GM23338 (cell line): ENCODE measurements around the gene MICAL3. TPM values are rescaled to one million over a fixed set of nuclear protein-coding genes. Genes with fewer than 3 reads are reported as not detected.

Source experiments
- ATAC-seq: fragments of 200-7000 bp; cut with Tn5 transposase; 3 replicates; pipeline ENCODE4 v1.9.1; 2020
- DNase-seq: peaks from one replicate; pipeline ENCODE4 v3.0.0-alpha.2; 2015; ENCODE audit warnings: low spot score
- H2AFZ ChIP-seq: fragments of 200-600 bp; sonication (generic); 2 replicates; pipeline ENCODE4 v1.8.0; 2016; ENCODE audit warnings: antibody characterized with exemption, mild to moderate bottlenecking, moderate library complexity
- H3F3A ChIP-seq: fragments of 200-600 bp; sonication (generic); replicated peaks from 2 replicates; pipeline ENCODE4 v1.8.0; 2017; ENCODE audit warnings: antibody characterized with exemption, mixed run types, low read depth
- H3K27ac ChIP-seq: fragments of 200-600 bp; sonication (generic); 2 replicates; pipeline ENCODE4 v1.6.1; 2016; ENCODE audit warnings: low read depth
- H3K27me3 ChIP-seq: fragments of 200-600 bp; sonication (generic); 2 replicates; pipeline ENCODE4 v1.8.0; 2016; ENCODE audit warnings: mild to moderate bottlenecking, mixed run types, moderate library complexity; ENCODE audit not compliant: insufficient read depth
- H3K36me3 ChIP-seq: fragments of 200-600 bp; sonication (generic); 2 replicates; pipeline ENCODE4 v1.8.0; 2016; ENCODE audit warnings: mild to moderate bottlenecking; ENCODE audit not compliant: insufficient read depth
- H3K4me1 ChIP-seq: fragments of 200-600 bp; sonication (generic); 2 replicates; pipeline ENCODE4 v1.8.0; 2016; ENCODE audit warnings: mild to moderate bottlenecking, moderate library complexity; ENCODE audit not compliant: insufficient read depth
- H3K4me2 ChIP-seq: fragments of 200-600 bp; sonication (generic); 2 replicates; pipeline ENCODE4 v1.7.1; 2017; ENCODE audit warnings: mixed run types
- H3K4me3 ChIP-seq: fragments of 200-600 bp; sonication (generic); 2 replicates; pipeline ENCODE4 v1.6.1; 2016; ENCODE audit warnings: mixed run types
- H3K79me2 ChIP-seq: fragments of 200-600 bp; sonication (generic); replicated peaks from 2 replicates; pipeline ENCODE4 v1.8.0; 2017; ENCODE audit warnings: mild to moderate bottlenecking; ENCODE audit not compliant: insufficient read depth
- H3K9me2 ChIP-seq: fragments of 200-600 bp; sonication (generic); 2 replicates; pipeline ENCODE4 v1.8.0; 2017; ENCODE audit not compliant: insufficient read depth
- H4K20me1 ChIP-seq: fragments of 200-600 bp; sonication (generic); replicated peaks from 2 replicates; pipeline ENCODE4 v1.8.0; 2017; ENCODE audit warnings: mild to moderate bottlenecking; ENCODE audit not compliant: insufficient read depth
- H3K27ac Mint-ChIP-seq: 2 replicates; pipeline ENCODE4 v1.8.0; 2020; ENCODE audit warnings: inconsistent platforms, mild to moderate bottlenecking, moderate library complexity, mixed read lengths
- H3K27me3 Mint-ChIP-seq: 3 replicates; pipeline ENCODE4 v1.8.0; 2022; ENCODE audit warnings: low read depth, mild to moderate bottlenecking, moderate library complexity, mixed read lengths, inconsistent platforms; ENCODE audit not compliant: insufficient read depth, poor library complexity
- H3K36me3 Mint-ChIP-seq: 3 replicates; pipeline ENCODE4 v1.8.0; 2021; ENCODE audit warnings: low read depth, mild to moderate bottlenecking, inconsistent platforms, moderate library complexity, mixed read lengths
- H3K4me1 Mint-ChIP-seq: 3 replicates; pipeline ENCODE4 v1.8.0; 2020; ENCODE audit warnings: mild to moderate bottlenecking, inconsistent platforms, mixed read lengths
- H3K4me3 Mint-ChIP-seq: 3 replicates; pipeline ENCODE4 v1.8.0; 2021; ENCODE audit warnings: moderate library complexity, mild to moderate bottlenecking, inconsistent platforms, mixed read lengths
- H3K9me3 Mint-ChIP-seq: 3 replicates; pipeline ENCODE4 v1.8.0; 2020; ENCODE audit warnings: moderate library complexity, mild to moderate bottlenecking, inconsistent platforms, mixed read lengths
- CREB1 ChIP-seq: fragments of 250-450 bp; sonication (Bioruptor Pico); IDR thresholded peaks from 2 replicates; pipeline ENCODE4 v1.5.0; 2020; ENCODE audit warnings: low read depth, mild to moderate bottlenecking, moderate library complexity
- EZH2 ChIP-seq: fragments of 200-600 bp; sonication (generic); IDR thresholded peaks from one replicate; pipeline ENCODE4 v1.8.0; 2017; ENCODE audit warnings: antibody characterized with exemption, mild to moderate bottlenecking, low read depth; ENCODE audit not compliant: unreplicated experiment
- EZH2phosphoT487 ChIP-seq: fragments of 200-600 bp; sonication (generic); IDR thresholded peaks from one replicate; pipeline ENCODE4 v1.8.1; 2018; ENCODE audit warnings: antibody characterized with exemption; ENCODE audit not compliant: unreplicated experiment
- JUNB ChIP-seq: IDR thresholded peaks from one replicate; pipeline ENCODE4 v1.6.1; 2016; ENCODE audit warnings: antibody characterized with exemption; ENCODE audit not compliant: unreplicated experiment
- NANOG ChIP-seq: IDR thresholded peaks from 2 replicates; pipeline ENCODE4 v1.6.1; 2016; ENCODE audit warnings: antibody characterized with exemption, borderline replicate concordance
- POLR2AphosphoS5 ChIP-seq: IDR thresholded peaks from 2 replicates; pipeline ENCODE4 v1.6.1; 2016; ENCODE audit warnings: antibody characterized with exemption, low read depth
- STAT1 ChIP-seq: IDR thresholded peaks from one replicate; pipeline ENCODE4 v1.6.1; 2016; ENCODE audit warnings: antibody characterized with exemption; ENCODE audit not compliant: unreplicated experiment
- ZNF114 ChIP-seq: fragments of 250-450 bp; sonication (Bioruptor Pico); IDR thresholded peaks from 2 replicates; pipeline ENCODE4 v1.5.0; 2020; ENCODE audit warnings: mild to moderate bottlenecking, moderate library complexity
- ZNF331 ChIP-seq: fragments of 250-450 bp; sonication (Bioruptor Pico); IDR thresholded peaks from 2 replicates; pipeline ENCODE4 v1.5.0; 2020; ENCODE audit warnings: low read depth, mild to moderate bottlenecking, moderate library complexity
- polyA plus RNA-seq: library from polyadenylated mRNA; unstranded; fragments of >200 nt; fragmentation: Nextera tagmentation; extraction: Ambion mirVana; gene quantifications from 2 replicates; pipeline ENCODE4 v1.2.1, GENCODE V29; 2016
- total RNA-seq: library from RNA; depleted of rRNA; stranded (reverse); fragments of >200 nt; shearing (Covaris generic); gene quantifications from 2 replicates; pipeline ENCODE4 v1.2.3, GENCODE V29; 2014
- TF ChIP-seq, protein P1 (sequence below): IDR thresholded peaks from one replicate; pipeline ENCODE4 v1.6.1; 2018; ENCODE audit warnings: antibody characterized with exemption; ENCODE audit not compliant: unreplicated experiment
- TF ChIP-seq, protein P2 (sequence below): fragments of 250-450 bp; sonication (Bioruptor Pico); IDR thresholded peaks from 2 replicates; pipeline ENCODE4 v1.5.0; 2020; ENCODE audit warnings: mild to moderate bottlenecking, moderate library complexity
- TF ChIP-seq, protein P3 (sequence below), 2 experiments: fragments of 200-600 bp in 1 of 2; sonication (generic) in 1 of 2; conservative IDR thresholded peaks; 2 replicates each; pipeline versions ENCODE4 v1.5.1 to v1.6.1; 2016 to 2017; ENCODE audit warnings: antibody characterized with exemption in 2 of 2, low read depth in 2 of 2, mild to moderate bottlenecking in 2 of 2, moderate library complexity in 1 of 2
- TF ChIP-seq, protein P4 (sequence below): IDR thresholded peaks from 2 replicates; pipeline ENCODE4 v1.6.1; 2016; ENCODE audit warnings: antibody characterized with exemption

Gene MICAL3
- total and polyA plus RNA-seq, 2 experiments from 2014 or later = 10.1 to 33.9 TPM

DNA sequence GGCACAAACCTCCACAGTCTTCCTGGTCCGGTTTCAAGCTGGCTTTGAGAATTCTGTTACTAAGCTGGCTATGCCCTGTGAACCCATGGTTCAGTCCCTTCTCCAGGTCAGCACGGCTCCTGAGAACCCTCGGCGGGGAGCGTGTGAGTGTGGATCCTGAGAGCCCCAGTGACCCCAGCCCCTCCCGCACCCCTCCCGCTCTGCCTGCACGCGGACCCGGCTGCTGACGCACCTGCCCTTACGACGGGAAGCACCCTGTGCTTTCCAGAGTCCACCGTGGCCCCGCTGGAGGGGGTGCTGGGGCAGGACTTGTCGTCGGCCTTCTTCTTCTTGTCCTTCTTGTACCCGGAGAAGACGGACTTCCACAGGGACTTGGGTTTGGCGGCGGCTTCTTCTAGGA lies 207.3 kb downstream of the MICAL3 start:
- H3F3A ChIP-seq = no peaks in the 10 kb centered on the region
- H4K20me1 ChIP-seq = 0 out of 2 replicates have a peak, but pooled peaks cover 5% of the 10 kb centered on the region
- H3K4me1 ChIP-seq = no peaks in the 10 kb centered on the region
- no peak overlapping the region for H3K4me2 ChIP-seq
- no peaks in the 10 kb centered on the region for H3K79me2 ChIP-seq
- Mint-ChIP-seq H3K9me3 (no peaks in the 10 kb centered on the region), H3K27ac (no peak overlapping the region), H3K27me3 (peaks cover 7% of the 10 kb centered on the region), H3K4me1 (peaks cover 5% of the 10 kb centered on the region; the same call in 2 of the 3 replicates), H3K36me3 (no peaks in the 10 kb centered on the region; the same call in 2 of the 3 replicates), H3K4me3 (no peak overlapping the region)
- TF ChIP-seq JUNB (no peak), ZNF114 (CRISPR knock-in tag) (no peak), POLR2AphosphoS5 (no peak), CREB1 (CRISPR knock-in tag) (no peak), STAT1 (no peak), NANOG (no peak), EZH2phosphoT487 (no peak), EZH2 (no peak), ZNF331 (CRISPR knock-in tag) (no peak)
- TF ChIP-seq, protein P1, sequence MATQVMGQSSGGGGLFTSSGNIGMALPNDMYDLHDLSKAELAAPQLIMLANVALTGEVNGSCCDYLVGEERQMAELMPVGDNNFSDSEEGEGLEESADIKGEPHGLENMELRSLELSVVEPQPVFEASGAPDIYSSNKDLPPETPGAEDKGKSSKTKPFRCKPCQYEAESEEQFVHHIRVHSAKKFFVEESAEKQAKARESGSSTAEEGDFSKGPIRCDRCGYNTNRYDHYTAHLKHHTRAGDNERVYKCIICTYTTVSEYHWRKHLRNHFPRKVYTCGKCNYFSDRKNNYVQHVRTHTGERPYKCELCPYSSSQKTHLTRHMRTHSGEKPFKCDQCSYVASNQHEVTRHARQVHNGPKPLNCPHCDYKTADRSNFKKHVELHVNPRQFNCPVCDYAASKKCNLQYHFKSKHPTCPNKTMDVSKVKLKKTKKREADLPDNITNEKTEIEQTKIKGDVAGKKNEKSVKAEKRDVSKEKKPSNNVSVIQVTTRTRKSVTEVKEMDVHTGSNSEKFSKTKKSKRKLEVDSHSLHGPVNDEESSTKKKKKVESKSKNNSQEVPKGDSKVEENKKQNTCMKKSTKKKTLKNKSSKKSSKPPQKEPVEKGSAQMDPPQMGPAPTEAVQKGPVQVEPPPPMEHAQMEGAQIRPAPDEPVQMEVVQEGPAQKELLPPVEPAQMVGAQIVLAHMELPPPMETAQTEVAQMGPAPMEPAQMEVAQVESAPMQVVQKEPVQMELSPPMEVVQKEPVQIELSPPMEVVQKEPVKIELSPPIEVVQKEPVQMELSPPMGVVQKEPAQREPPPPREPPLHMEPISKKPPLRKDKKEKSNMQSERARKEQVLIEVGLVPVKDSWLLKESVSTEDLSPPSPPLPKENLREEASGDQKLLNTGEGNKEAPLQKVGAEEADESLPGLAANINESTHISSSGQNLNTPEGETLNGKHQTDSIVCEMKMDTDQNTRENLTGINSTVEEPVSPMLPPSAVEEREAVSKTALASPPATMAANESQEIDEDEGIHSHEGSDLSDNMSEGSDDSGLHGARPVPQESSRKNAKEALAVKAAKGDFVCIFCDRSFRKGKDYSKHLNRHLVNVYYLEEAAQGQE = no peak
- TF ChIP-seq, protein P2, sequence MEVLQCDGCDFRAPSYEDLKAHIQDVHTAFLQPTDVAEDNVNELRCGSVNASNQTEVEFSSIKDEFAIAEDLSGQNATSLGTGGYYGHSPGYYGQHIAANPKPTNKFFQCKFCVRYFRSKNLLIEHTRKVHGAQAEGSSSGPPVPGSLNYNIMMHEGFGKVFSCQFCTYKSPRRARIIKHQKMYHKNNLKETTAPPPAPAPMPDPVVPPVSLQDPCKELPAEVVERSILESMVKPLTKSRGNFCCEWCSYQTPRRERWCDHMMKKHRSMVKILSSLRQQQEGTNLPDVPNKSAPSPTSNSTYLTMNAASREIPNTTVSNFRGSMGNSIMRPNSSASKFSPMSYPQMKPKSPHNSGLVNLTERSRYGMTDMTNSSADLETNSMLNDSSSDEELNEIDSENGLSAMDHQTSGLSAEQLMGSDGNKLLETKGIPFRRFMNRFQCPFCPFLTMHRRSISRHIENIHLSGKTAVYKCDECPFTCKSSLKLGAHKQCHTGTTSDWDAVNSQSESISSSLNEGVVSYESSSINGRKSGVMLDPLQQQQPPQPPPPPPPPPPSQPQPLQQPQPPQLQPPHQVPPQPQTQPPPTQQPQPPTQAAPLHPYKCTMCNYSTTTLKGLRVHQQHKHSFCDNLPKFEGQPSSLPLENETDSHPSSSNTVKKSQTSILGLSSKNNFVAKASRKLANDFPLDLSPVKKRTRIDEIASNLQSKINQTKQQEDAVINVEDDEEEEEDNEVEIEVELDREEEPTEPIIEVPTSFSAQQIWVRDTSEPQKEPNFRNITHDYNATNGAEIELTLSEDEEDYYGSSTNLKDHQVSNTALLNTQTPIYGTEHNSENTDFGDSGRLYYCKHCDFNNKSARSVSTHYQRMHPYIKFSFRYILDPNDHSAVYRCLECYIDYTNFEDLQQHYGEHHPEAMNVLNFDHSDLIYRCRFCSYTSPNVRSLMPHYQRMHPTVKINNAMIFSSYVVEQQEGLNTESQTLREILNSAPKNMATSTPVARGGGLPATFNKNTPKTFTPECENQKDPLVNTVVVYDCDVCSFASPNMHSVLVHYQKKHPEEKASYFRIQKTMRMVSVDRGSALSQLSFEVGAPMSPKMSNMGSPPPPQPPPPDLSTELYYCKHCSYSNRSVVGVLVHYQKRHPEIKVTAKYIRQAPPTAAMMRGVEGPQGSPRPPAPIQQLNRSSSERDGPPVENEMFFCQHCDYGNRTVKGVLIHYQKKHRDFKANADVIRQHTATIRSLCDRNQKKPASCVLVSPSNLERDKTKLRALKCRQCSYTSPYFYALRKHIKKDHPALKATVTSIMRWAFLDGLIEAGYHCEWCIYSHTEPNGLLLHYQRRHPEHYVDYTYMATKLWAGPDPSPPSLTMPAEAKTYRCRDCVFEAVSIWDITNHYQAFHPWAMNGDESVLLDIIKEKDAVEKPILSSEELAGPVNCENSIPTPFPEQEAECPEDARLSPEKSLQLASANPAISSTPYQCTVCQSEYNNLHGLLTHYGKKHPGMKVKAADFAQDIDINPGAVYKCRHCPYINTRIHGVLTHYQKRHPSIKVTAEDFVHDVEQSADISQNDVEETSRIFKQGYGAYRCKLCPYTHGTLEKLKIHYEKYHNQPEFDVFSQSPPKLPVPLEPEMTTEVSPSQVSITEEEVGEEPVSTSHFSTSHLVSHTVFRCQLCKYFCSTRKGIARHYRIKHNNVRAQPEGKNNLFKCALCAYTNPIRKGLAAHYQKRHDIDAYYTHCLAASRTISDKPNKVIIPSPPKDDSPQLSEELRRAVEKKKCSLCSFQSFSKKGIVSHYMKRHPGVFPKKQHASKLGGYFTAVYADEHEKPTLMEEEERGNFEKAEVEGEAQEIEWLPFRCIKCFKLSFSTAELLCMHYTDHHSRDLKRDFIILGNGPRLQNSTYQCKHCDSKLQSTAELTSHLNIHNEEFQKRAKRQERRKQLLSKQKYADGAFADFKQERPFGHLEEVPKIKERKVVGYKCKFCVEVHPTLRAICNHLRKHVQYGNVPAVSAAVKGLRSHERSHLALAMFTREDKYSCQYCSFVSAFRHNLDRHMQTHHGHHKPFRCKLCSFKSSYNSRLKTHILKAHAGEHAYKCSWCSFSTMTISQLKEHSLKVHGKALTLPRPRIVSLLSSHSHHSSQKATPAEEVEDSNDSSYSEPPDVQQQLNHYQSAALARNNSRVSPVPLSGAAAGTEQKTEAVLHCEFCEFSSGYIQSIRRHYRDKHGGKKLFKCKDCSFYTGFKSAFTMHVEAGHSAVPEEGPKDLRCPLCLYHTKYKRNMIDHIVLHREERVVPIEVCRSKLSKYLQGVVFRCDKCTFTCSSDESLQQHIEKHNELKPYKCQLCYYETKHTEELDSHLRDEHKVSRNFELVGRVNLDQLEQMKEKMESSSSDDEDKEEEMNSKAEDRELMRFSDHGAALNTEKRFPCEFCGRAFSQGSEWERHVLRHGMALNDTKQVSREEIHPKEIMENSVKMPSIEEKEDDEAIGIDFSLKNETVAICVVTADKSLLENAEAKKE (CRISPR knock-in tag) = no peak
- TF ChIP-seq, protein P3, sequence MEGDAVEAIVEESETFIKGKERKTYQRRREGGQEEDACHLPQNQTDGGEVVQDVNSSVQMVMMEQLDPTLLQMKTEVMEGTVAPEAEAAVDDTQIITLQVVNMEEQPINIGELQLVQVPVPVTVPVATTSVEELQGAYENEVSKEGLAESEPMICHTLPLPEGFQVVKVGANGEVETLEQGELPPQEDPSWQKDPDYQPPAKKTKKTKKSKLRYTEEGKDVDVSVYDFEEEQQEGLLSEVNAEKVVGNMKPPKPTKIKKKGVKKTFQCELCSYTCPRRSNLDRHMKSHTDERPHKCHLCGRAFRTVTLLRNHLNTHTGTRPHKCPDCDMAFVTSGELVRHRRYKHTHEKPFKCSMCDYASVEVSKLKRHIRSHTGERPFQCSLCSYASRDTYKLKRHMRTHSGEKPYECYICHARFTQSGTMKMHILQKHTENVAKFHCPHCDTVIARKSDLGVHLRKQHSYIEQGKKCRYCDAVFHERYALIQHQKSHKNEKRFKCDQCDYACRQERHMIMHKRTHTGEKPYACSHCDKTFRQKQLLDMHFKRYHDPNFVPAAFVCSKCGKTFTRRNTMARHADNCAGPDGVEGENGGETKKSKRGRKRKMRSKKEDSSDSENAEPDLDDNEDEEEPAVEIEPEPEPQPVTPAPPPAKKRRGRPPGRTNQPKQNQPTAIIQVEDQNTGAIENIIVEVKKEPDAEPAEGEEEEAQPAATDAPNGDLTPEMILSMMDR (conservative IDR thresholded peaks at IDR 0.05; ENCODE audit: low read depth in 2 of 2) = no peak
- TF ChIP-seq, protein P4, sequence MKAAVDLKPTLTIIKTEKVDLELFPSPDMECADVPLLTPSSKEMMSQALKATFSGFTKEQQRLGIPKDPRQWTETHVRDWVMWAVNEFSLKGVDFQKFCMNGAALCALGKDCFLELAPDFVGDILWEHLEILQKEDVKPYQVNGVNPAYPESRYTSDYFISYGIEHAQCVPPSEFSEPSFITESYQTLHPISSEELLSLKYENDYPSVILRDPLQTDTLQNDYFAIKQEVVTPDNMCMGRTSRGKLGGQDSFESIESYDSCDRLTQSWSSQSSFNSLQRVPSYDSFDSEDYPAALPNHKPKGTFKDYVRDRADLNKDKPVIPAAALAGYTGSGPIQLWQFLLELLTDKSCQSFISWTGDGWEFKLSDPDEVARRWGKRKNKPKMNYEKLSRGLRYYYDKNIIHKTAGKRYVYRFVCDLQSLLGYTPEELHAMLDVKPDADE = no peak
- H3K4me3 ChIP-seq = no peak overlapping the region
- no peak for DNase-seq
- no peak overlapping the region for H3K27ac ChIP-seq
- no peak for ATAC-seq
- H3K36me3 ChIP-seq = no peaks in the 10 kb centered on the region
- no peak overlapping the region for H2AFZ ChIP-seq
- H3K9me2 ChIP-seq = no peaks in the 10 kb centered on the region
- no peaks in the 10 kb centered on the region for H3K27me3 ChIP-seq
